Keratinocyte (primary cell): ENCODE data around the gene RAB11B.

ENCODE experiments used
- CTCF ChIP-seq, 3 experiments: IDR thresholded peaks in 1 of 3; conservative IDR thresholded peaks in 1 of 3; optimal IDR thresholded peaks in 1 of 3; 2 replicates in 2 of 3; 3 replicates in 1 of 3; pipeline versions ENCODE3 to v1.5.1; 2011; ENCODE audit warnings: low read length in 3 of 3, mild to moderate bottlenecking in 3 of 3, moderate library complexity in 2 of 3, control low read depth in 1 of 3, inconsistent platforms in 1 of 3; ENCODE audit not compliant: insufficient read depth in 2 of 3; ENCODE audit errors: extremely low read depth in 1 of 3
- EZH2 ChIP-seq: IDR thresholded peaks from one replicate; pipeline ENCODE4 v1.6.1; 2012; ENCODE audit warnings: inconsistent platforms, mild to moderate bottlenecking, low read length, moderate library complexity

- TF ChIP-seq EZH2 (no peak), CTCF (optimal IDR thresholded peaks at IDR 0.05 in 1 of 3, IDR thresholded peaks at IDR 0.05 in 1 of 3, conservative IDR thresholded peaks at IDR 0.05 in 1 of 3; ENCODE audit: extremely low read depth in 1 of 3, insufficient read depth in 2 of 3, low read length in 3 of 3) (no peak)
Measured at GRCh38 chr19:8421484-8422461, 31.6 kb downstream of the RAB11B start.
